Liver (tissue), 3 donors: ENCODE measurements around the gene NCBP2.
A peak's percentile ranks its signal among the peaks of the same experiment; 100 is the strongest.

Experiments used
- CTCF ChIP-seq: fragments of 150-350 bp; IDR thresholded peaks from 2 replicates; pipeline ENCODE4 v1.5.1; 2017; ENCODE audit warnings: improper control_type of control experiment, low read depth, low read length; ENCODE audit not compliant: missing input control
- HNF4A ChIP-seq, 2 donors: conservative IDR thresholded peaks; 2 replicates each; pipeline ENCODE4 v1.6.1; 2016; ENCODE audit warnings: antibody characterized with exemption in 2 of 2, mild to moderate bottlenecking in 2 of 2
- SP1 ChIP-seq: IDR thresholded peaks from 2 replicates; pipeline ENCODE4 v1.6.1; 2018; ENCODE audit warnings: antibody characterized with exemption, mild to moderate bottlenecking
- donor health status: healthy.
- donor health status: healthy.

DNA sequence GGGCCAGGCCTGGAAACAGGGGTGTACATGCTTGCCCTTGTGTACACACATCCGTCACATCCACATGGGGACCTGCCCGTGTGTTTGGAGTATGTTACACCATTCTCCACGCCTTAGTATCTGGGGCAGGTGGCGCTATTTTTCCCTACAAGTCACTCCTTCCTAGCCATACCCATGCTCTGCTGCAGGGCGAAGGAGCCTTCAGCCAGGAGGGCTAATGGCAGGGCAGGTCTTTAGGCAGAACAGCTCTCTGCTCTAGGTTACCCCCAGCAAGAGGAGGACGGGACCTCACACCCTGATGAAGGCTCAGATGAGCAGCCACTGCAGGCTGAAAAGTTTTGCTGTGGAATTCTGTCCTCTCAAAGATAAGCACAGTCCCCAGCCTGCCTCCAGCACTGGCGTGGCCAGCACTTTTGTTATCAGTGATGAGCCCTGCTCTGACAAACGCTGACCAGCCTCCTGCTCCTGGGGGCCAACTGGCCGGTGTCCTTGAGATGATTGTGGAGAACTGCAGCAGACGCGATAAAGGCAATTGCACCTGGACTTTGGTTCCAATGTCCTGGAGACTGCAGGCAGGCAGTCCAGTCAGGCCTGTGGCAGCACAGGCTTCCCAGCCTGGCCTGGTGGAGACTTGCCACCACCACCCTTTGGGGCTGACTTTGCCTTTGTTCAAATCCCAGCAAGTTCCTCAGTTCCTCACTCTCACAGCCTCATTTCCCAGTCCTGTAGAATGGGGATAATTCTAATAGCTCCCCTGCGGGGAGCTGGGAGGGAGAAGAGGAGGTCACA lies 46.1 kb upstream of the NCBP2 start:
- TF ChIP-seq CTCF (no peak), HNF4A (conservative IDR thresholded peaks at IDR 0.05) (peak in 1 of 2 donors; percentile 27), SP1 (no peak)
